Hepatic stellate cell (primary cell): ENCODE measurements around the gene ATR.

ENCODE experiments used
- DNase-seq: peaks from one replicate; pipeline ENCODE4 v3.0.0; 2011; ENCODE audit warnings: low spot score

The ATR gene

GRCh38 chr3:142523921-142524566, 54.5 kb downstream of the ATR start:
- no peak for DNase-seq

GRCh38 chr3:142509079-142509478, 69.5 kb downstream of the ATR start:
- DNase-seq: no peak

GRCh38 chr3:142507241-142507640, 71.3 kb downstream of the ATR start:
- DNase-seq: no peak

GRCh38 chr3:142502187-142502985, 76.1 kb downstream of the ATR start:
- no peak for DNase-seq

GRCh38 chr3:142501004-142501926, 77.3 kb downstream of the ATR start:
- peak; percentile 41 for DNase-seq

GRCh38 chr3:142500211-142500610, 78.3 kb downstream of the ATR start:
- DNase-seq: no peak

GRCh38 chr3:142498397-142499180, 79.9 kb downstream of the ATR start:
- no peak for DNase-seq

- DNase-seq: no peak
Observed at GRCh38 chr3:142497729-142498128, 80.8 kb downstream of the ATR start.

GRCh38 chr3:142495103-142495502, 83.4 kb downstream of the ATR start:
- no peak for DNase-seq

- no peak for DNase-seq
Observed at GRCh38 chr3:142492184-142492583, 86.3 kb downstream of the ATR start.

- no peak for DNase-seq
Observed at GRCh38 chr3:142489572-142490323, 88.8 kb downstream of the ATR start.

- no peak for DNase-seq
Observed at GRCh38 chr3:142484912-142485435, 93.6 kb downstream of the ATR start.

GRCh38 chr3:142481196-142481595, 97.3 kb downstream of the ATR start:
- no peak for DNase-seq

- DNase-seq: no peak
Observed at GRCh38 chr3:142470826-142471225, 107.7 kb downstream of the ATR start.

- DNase-seq: no peak
Observed at GRCh38 chr3:142468456-142468855, 110.1 kb downstream of the ATR start.

- DNase-seq: no peak
Observed at GRCh38 chr3:142467768-142468167, 110.8 kb downstream of the ATR start.

- DNase-seq: no peak
Observed at GRCh38 chr3:142460689-142461088, 117.8 kb downstream of the ATR start.

- DNase-seq: no peak
Observed at GRCh38 chr3:142459929-142460328, 118.6 kb downstream of the ATR start.

- DNase-seq: no peak
Observed at GRCh38 chr3:142459096-142459495, 119.4 kb downstream of the ATR start.

- no peak for DNase-seq
Observed at GRCh38 chr3:142450881-142451280, 127.7 kb downstream of the ATR start.

GRCh38 chr3:142450189-142450588, 128.3 kb downstream of the ATR start:
- no peak for DNase-seq
